GM18858 (cell line): ENCODE results near the gene SC5D.

ENCODE experiments used
- ATAC-seq: cut with Tn5 transposase; IDR thresholded peaks from one replicate; pipeline ENCODE4 v1.9.1; 2021; ENCODE audit not compliant: unreplicated experiment

Gene SC5D

DNA sequence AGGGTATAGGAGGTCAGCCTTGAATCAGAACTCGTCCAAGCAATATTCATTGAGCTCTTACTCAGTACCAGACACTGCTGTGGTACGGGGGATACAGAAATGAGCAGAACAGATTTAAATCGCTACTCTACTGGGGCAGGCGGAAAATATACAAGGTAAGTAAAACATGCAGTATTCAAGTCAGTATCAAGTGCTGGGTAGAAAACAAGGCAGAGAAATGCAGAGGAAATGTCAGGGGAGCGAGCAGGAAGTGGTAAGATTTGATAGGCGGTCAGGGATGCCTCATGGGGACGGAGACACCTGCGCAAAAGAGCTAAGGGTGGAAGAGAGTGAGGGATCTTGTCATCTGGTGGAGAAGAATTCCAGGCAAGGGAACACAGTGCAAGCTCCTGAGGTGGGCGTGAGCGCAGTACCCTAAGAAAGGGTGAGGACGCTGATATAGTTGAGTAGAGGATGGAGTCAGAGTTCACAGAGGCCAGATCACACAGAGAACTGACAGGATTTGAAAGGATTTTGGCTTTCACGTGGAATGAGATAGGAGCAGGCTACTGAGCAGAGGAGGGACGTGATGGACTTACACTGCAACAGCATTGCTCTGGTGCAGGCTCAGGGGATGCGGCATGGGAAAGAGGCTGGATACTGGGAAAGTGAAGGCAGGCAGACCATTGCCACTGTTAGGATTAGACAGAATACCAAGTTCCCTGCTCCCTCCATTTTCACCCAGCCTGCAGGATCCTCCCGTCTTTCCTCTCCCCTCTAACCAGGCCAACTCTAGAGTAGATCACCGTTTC is 35.8 kb downstream of the SC5D start:
- no peak for ATAC-seq

DNA sequence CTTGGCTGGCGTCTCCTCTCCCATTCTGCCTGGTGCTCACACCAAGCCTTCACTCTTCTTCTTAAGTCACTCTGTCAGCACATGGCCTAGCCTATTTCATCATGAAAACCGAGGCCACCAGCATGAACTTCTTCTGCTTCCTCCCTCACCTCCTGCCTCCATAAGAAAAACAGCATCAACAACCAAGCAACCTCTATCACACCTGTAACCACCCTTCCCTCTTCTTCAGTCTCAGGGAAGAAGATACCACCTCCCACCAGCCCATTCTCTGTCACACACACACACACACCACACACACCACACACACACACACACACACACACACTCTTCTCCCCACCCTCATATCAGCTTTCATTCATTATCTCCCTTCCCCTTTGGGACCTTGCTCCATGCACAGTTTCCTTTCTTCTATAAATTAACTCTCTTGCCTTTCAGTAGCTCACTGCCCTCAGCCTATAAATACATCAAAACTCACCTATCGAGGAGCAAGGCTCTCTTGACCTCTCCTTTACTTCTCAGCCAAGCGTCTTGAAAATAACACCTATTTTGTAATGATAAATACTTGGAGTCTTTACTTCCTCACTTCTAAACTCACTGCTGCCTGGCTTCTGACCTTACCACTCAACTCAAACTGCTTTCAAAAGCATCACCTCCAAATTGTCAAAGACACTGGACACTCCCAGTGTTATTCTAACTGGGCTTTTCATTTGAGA is 36.6 kb downstream of the SC5D start:
- no peak for ATAC-seq

DNA sequence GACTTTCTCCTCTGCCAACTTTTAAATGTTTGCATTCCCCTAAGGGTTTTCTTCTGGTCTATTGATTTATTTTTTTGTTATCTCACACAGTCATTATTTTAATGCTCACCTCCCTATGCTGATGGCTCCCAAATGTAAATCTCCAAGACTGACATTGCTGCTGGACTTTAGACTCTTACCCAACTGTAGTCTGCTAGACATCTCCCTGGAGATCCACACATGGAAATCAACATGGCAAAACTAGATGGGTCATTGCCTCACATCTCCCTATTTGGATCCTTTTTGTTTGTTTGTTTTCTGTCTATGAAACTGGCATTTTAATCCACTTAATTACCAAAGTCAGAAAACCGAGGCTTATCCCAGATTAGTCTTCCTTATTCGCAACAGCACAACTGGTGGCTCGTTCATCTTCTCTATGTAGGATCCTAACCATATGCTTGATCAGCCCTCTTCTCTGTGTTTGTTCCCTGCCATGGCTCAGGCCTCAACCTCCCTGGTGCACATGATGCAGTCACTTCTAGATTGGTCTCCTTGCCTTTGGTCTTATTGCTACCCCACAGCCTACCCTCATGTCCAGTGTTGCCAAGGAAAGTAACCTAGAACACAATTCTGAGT is 37.3 kb downstream of the SC5D start:
- ATAC-seq = no peak

DNA sequence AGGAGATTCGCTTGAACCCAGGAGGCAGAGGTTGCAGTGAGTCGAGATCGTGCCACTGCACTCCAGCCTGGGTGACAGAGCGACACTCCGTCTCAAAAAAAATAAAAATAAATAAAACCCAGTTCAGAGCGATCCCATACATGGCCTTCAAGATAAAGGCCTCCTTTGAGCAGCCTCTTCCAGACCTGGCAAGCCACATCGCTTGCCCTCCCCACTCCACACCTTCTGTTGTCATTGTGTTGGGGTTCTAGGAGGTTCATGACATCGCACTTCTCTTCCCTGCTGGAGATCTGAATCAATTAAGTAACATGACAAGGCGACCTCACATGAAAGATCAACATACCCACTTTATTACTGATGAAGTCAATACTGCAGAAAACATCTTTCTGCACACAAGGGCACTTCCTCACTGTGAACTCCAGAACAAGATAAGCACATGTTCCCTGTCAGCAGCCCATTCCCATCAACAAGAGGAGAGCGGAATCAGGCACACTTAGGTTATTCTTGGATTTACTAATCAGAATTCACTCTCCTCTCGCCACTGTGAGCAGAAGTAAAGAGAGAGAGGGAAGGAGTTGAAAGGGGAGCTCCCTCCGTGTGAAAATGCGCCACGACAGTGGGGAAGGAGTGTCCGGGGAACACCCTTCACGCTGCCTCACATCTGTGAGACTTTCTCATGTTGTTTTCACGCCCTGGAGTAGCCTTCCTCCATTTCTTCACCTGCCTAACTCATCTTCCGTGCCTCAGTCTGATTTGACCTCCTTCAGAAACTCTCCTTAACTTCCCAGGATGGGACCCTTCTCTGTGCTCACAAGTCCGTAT is 38.3 kb downstream of the SC5D start:
- ATAC-seq = no peak

DNA sequence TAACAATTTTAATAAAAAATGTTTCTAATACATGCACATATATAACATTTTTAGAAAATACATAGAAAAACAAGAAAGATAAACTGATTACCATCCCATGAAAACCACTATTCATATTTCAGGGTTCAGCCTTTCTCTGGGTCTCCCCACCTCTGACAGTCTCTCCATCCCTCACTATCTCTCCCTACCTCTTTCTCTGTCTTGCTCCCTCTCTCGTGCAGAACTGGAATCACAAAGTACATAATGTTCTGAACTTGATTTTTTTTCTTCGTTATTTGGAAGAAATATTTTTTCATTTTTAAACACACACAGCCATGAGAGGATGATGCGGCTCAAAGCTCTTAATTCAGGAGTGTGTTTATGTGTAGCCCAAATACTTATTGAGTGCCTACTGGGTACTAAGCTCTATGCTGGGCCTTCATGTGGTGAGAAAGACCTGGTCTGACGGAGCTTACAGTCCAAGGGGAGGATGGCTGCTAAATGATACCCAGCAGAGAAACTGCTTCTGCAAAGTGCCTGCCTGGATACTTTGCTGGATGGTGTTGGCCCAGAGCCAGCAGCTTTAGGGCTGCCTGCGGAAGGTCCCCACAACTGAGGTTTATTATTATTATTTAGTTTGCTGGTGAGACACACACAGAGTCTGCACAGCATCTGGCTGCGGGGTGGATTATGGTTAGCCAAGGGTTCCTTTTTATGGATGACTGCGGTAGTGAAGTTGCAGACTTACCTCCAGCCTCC is 42.6 kb downstream of the SC5D start:
- no peak for ATAC-seq

DNA sequence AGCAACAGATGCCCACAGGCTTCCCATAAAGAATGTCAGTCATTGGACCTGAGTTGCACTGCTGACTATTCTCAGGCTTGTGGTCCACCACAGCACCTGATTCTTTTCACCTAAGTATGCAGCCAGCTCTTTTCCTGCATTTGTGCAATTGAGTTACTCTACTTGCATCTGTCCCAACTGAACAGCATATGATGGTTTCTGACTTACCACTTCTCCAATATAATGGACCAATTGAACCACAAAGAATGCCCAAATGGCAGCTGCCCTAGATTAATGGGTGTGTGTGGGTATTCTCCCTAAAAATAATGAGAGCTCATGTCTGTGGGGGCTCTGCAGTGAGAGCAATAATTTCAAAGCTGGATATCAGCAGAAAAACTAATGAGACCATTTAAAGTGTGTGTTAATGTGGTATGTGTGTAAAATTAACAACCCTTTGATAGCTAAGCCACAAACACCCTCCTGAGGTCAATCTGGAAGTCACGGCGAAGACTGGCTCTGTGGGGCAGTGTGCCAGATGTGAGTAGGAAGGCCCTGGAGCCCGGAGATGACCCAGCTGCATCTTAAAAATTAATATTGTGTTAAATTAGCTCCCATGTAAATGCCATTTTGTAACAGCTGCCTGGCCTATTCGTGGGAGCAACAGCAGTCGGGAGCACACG is 43.8 kb downstream of the SC5D start:
- no peak for ATAC-seq

DNA sequence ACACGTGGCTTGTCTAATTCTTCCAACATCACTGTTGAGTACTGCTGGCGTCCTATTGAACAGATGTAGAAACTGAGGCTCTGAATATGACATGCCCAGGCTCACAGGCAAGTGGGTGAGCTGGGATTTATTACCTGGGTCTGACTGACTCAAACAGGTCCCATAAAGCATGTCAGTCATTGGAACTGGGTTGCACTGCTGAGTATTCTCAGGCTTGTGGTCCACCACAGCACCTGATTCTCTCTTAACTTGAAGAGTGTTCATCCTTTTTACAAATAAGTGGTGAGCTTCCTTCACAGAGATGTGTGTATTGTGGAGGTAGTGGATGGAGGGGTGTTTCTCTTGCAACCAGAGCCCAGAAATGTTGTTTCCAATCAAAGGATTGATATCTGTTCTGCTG is 44.5 kb downstream of the SC5D start:
- ATAC-seq = no peak

DNA sequence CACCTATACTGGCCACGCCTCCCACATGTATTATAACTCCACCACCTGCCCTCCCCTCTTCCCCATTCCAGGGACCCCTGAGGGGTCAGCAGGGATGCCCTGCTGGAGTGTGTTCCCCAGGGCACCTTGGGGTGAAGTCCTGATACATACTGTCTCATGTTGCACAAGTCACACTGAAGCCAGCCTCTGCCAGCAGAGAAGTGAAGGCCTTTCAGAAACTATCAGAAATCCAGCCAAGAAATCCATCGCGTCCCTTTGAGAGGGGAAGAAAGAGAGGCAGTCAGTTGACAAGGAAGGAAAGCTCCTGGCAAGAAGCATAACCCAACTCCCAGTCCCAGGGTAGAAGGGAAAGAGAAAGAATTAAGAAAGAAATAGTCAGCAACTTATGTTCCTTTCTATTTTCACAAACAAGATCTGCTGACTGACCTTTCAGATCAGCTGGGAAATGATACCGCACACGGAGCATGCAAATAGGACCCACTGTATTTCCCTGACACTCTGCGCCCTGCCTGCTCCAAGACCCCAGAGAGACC is 45.2 kb downstream of the SC5D start:
- no peak for ATAC-seq

DNA sequence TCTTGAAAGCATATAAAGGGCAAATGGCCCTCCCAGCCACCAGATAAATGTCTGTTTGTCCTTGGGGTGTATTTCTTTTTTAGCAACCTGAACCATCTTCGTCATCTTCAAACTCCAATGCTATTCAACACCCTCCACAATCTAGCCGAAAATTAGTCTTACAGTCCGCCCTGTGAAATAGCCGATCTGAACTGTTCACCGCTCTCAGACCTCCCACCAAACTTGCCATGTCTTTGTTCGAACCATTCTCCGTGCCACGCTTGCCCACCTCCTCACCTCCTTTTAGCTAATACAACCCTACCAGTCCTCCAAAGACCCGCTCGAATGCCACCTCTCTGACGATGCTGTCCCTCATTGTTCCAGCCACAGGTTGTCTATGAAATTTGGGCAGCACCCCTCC is 46.0 kb downstream of the SC5D start:
- ATAC-seq = no peak

DNA sequence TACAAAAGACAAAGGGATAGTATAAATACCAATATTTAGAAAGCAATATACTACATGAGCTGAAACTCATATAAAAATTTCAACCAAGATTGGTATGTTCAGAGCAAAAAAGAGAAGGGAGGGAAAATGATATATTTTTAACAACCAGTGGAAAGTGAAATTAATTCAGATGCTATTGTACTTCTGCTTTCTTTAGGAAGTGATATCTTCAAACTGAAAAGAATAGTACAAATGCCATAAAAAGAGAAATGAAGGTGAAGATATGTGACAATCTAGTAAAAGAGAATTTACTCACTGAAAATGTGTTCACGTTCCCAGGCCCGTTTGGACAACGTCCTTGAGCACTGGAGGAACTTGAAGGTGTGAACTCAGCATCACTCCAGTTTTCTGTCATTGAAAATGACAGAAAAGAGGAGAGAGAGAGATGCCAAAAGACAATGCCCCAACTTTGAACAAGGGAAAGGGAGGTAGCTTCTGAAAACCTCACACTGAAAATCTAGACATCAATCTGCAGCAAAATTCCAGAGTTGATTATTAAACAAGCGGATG is 47.5 kb downstream of the SC5D start:
- ATAC-seq = no peak

DNA sequence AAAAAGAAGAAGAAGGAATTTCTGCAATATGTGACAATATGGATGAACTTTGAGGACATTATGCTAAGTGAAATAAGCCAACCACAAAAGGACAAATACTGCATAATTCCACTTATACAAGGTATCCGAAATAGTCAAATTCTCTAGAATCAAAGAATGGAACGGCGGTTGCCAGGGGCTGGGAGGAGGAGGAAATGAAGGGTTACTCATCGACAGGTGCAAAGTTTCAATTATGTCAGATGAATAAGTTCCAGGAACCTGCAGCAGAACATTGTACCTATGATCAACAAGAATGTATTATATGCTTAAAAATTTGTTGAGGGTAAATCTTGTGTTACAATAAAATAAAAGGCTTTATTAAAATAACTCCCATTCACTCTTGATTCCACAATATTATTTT is 49.0 kb downstream of the SC5D start:
- ATAC-seq = no peak

DNA sequence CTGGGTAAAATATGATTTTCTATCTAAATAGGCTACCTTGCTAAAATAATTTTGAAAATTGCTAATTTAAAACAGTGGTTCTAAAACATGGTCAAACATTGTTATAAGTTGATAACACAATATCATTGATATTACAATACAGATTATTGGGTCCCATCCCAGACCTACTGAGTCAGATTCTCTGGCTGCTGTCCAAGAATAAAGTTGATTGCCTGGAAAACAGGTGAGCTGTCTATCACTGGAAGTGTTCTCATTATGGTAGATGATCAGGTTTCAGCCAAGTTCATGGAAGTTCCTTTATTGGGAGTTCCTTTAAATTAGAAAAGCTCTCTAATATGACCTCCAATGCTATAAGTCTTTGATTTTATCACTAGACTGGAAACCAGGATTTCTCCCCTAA is 52.3 kb downstream of the SC5D start:
- ATAC-seq = no peak

DNA sequence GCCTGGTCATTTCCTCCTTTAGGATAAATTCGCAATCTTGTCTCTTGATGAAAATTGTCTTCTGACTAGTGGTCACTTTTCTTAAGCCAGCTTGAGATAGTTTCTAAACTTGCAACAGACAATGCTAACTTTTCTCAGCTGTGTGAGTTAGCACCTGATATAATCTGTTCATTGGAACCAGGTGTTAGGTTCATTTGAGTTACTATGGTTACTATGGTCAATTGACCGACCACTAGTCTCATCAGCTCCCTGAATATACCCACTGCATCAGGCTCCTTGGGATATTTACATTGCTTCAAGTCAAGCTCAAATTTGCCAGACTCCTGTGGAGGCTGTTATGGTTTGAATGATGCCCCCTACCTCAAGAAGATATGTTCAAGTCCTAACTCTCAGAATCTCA is 54.5 kb downstream of the SC5D start:
- no peak for ATAC-seq

DNA sequence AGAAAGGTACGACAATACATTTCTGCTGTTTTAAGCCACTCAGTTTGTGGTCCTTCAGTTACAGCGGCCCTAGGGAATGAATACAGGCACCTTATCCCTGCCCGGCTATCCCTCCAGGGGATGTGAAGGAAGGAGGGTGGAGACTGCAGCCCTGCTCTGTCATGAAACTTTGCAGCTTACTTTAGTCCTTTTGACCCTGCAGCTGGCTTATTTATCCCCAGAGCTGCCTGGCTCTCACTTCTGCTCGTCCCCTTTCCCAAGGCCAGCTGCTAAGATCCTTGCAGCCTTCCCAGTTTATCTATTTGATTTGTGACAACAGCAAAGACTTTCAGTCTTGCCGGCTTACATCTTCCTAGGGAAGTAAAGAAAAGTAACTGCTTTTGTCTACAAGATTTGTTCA is 55.2 kb downstream of the SC5D start:
- ATAC-seq = no peak

DNA sequence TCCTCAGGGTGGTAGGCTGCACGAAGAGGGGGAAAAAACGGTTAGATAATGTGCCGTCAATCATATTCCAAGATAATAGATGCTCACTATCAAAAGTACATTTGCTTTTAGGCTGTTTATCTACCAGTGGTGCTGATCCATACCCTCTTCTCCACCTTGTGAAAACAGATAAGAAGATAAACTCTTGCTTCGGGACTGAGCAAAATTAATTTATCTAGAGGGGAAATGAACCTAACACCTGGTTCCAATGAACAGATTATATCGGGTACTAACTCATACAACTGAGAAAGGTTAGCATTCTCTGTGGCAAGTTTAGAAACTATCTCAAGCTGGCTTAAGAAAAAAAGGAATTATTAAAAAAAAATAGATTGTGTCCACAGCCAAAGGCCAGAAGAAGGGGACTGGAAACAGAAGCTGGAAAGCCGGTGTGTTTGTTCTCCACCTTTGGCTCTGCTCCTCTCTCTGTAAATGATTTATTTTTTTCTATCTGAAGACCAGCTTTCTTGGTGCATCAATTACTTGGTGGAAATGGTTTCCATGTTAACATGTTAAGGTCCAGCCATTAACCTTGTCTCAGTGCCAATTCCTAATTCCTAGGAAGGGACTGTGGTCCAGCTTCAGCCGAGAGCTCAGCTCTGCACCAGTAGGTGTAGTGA is 55.8 kb downstream of the SC5D start:
- ATAC-seq = no peak

DNA sequence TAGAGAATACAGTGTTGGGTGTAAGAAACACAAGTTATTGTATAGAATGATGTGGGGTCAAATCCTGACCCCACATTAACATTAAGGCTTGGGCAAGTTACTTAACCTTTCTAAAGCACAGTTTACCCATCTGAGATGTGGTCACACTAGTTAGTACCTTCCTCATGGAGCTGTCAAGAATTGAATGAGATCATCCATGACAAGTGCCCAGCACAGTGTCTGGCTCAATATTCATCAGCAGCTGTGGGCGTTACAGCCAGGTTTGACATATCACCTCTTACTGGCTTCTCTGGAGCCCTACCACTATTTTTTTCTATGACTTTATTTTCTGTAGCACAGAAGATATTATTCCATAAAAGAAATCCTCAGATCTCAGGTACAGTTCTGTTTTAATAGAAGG is 57.2 kb downstream of the SC5D start:
- ATAC-seq = no peak

DNA sequence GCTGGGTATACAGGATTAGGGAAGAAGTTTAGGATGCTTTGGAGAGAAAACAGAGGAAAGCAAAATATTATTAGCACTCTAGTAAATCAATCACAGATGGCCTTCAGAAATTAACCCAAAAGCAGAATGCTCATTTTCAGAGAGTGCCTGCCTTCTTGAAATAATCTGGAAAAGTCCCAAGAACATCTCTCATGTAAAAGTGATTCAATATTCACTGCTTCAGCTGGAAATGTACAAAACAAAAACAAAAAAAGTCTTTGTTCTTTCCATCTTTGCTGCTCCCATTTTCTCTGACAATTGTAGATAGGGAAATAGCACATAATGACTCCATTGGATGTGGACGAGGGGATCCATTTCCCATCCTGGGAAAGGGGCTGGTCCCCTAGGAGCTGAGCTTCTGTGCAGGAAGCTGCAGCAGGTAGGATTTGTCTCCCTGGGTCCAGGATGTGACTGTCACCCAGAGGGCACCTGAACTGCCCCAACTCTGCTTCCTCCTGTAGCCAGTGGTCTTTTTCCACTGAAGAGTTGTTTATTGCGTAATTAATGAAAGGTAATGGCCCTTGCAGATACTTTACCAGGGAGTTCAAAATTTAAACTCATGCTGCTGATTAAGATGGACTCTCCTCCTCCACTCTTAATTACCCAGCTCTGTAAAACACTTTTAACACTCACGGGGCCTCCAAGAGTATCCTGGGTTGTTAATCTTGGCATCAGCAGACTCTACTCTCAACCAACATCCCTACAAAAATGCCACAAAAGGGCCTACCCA is 57.9 kb downstream of the SC5D start:
- ATAC-seq = no peak

DNA sequence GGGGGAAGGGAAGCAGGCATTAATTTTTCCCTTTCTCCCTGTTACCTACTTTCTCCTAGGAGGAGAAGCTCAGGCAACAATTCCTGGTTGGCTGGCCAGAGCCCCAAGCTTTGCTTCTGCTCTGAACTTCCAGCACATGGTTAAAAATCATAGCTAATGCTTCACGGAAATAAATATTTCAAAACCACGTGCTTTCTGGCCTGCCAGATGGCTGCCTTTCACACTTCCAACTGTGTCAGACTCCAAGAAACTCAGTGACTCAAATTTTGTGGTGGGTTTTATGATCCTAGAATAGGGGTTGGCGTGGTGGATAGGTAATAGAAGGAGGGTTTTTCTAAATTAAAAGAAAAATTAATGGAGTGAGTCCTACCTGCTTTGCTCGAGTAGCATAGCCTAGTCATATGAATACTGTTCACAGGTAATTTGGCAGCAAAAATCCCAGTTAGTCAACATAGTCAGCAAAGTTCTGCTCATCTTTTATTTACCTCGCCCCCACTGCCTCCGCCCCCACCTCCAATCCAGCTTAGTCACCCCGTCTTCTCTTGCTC is 58.6 kb downstream of the SC5D start:
- ATAC-seq = no peak
